K562 (cell line): ENCODE results near the gene PSMB11. TPM values are rescaled to one million over a fixed set of nuclear protein-coding genes. Genes with fewer than 3 reads are reported as not detected.

Experiments
- ARID2 ChIP-seq: fragments of 450-650 bp; IDR thresholded peaks from 2 replicates; pipeline ENCODE4 v1.6.1; 2017; ENCODE audit warnings: antibody characterized with exemption, mild to moderate bottlenecking
- CTCFL ChIP-seq: IDR thresholded peaks from 2 replicates; pipeline ENCODE4 v1.6.1; 2011; ENCODE audit warnings: borderline replicate concordance, low read depth, mild to moderate bottlenecking, moderate library complexity, low read length; ENCODE audit not compliant: insufficient read depth, poor library complexity, severe bottlenecking
- FOS ChIP-seq: IDR thresholded peaks from 3 replicates; pipeline ENCODE4 v1.6.1; 2011; ENCODE audit not compliant: insufficient read length; ENCODE audit errors: extremely low read depth
- HDAC1 ChIP-seq, 2 experiments: fragments of 450-650 bp; IDR thresholded peaks; 2 replicates each; pipeline ENCODE4 v1.6.1; 2016 to 2017; ENCODE audit warnings: inconsistent platforms in 1 of 2, mild to moderate bottlenecking in 1 of 2, moderate library complexity in 1 of 2
- ILF3 ChIP-seq: fragments of 450-650 bp; IDR thresholded peaks from 2 replicates; pipeline ENCODE4 v1.6.1; 2018; ENCODE audit warnings: antibody characterized with exemption, mild to moderate bottlenecking, moderate library complexity, borderline replicate concordance
- KAT8 ChIP-seq: fragments of 450-650 bp; IDR thresholded peaks from 2 replicates; pipeline ENCODE4 v1.6.1; 2016; ENCODE audit warnings: low read depth, mild to moderate bottlenecking
- KDM2B ChIP-seq: fragments of 250-450 bp; sonication (Bioruptor Pico); IDR thresholded peaks from 2 replicates; pipeline ENCODE4 v1.8.0; 2021; ENCODE audit warnings: mild to moderate bottlenecking, moderate library complexity
- NFXL1 ChIP-seq: fragments of 450-650 bp; formaldehyde crosslinking; IDR thresholded peaks from 2 replicates; pipeline ENCODE4 v1.4.0; 2021; ENCODE audit warnings: mild to moderate bottlenecking
- POLR2B ChIP-seq: fragments of 450-650 bp; IDR thresholded peaks from 2 replicates; pipeline ENCODE4 v1.6.1; 2018; ENCODE audit warnings: low read depth; ENCODE audit not compliant: partially characterized antibody
- POLR3G ChIP-seq: IDR thresholded peaks from 2 replicates; pipeline ENCODE4 v1.6.1; 2011; ENCODE audit not compliant: insufficient read length, insufficient replicate concordance; ENCODE audit errors: extremely low read depth
- PTTG1 ChIP-seq: fragments of 450-650 bp; IDR thresholded peaks from 2 replicates; pipeline ENCODE4 v1.6.1; 2016; ENCODE audit warnings: low read depth, mild to moderate bottlenecking, missing genetic modification characterization, missing compliant biosample characterization
- RBM15 ChIP-seq: fragments of 200-400 bp; formaldehyde crosslinking; IDR thresholded peaks from 2 replicates; pipeline ENCODE4 v1.6.1; 2018; ENCODE audit warnings: mild to moderate bottlenecking, low read length, moderate library complexity; ENCODE audit not compliant: insufficient read depth
- RUNX1 ChIP-seq: sonication (generic); IDR thresholded peaks from 2 replicates; pipeline ENCODE4 v1.6.1; 2016; ENCODE audit warnings: antibody characterized with exemption, low read depth
- SMARCA5 ChIP-seq: fragments of 450-650 bp; IDR thresholded peaks from 2 replicates; pipeline ENCODE4 v1.6.1; 2016
- SOX6 ChIP-seq: fragments of 450-650 bp; IDR thresholded peaks from 2 replicates; pipeline ENCODE4 v1.6.1; 2014; ENCODE audit warnings: mild to moderate bottlenecking
- SRSF7 ChIP-seq: fragments of 200-400 bp; formaldehyde crosslinking; optimal IDR thresholded peaks from 2 replicates; pipeline ENCODE3; 2017; ENCODE audit warnings: mild to moderate bottlenecking, low read depth, low read length
- U2AF1 ChIP-seq: fragments of 200-400 bp; formaldehyde crosslinking; optimal IDR thresholded peaks from 2 replicates; pipeline ENCODE3; 2017; ENCODE audit warnings: mild to moderate bottlenecking, low read depth, low read length, moderate library complexity
- ZBTB1 ChIP-seq: sonication (generic); formaldehyde crosslinking; IDR thresholded peaks from 2 replicates; pipeline ENCODE4 v1.8.1; 2023; ENCODE audit warnings: missing genetic modification reagents, low read depth, mild to moderate bottlenecking, borderline replicate concordance
- ZNF384 ChIP-seq: IDR thresholded peaks from 2 replicates; pipeline ENCODE4 v1.6.1; 2012; ENCODE audit warnings: low read depth, low read length, improper control_type of control experiment
- ZNF592 ChIP-seq: fragments of 450-650 bp; IDR thresholded peaks from 2 replicates; pipeline ENCODE4 v1.6.1; 2017; ENCODE audit warnings: antibody characterized with exemption, mild to moderate bottlenecking
- ZNF785 ChIP-seq: fragments of 250-450 bp; sonication (Bioruptor Pico); IDR thresholded peaks from 2 replicates; pipeline ENCODE4 v1.4.0; 2020; ENCODE audit warnings: mild to moderate bottlenecking
- polyA plus RNA-seq, 8 experiments: library from polyadenylated mRNA; depleted of rRNA in 4 of 8; stranded (reverse) in 5 of 8; unstranded in 3 of 8; fragments of >200 nt; fragmentation: Nextera tagmentation in 2 of 8; fragmentation: Illumina TruSeq in 1 of 8; extraction: Ambion mirVana in 2 of 8; extraction: Trizol in 1 of 8; gene quantifications; 2 replicates each; pipeline versions ENCODE4 v1.2.1 to v1.2.3, GENCODE V29; 2011 to 2014; ENCODE audit warnings: inconsistent platforms in 1 of 8, missing spikeins in 1 of 8
- total RNA-seq, 7 experiments: library from RNA; depleted of rRNA in 6 of 7; stranded (reverse); fragments of >200 nt in 6 of 7; fragmentation: Illumina TruSeq in 2 of 7; extraction: Trizol in 2 of 7; gene quantifications; 2 replicates each; pipeline versions ENCODE4 v1.2.1 to v1.2.3, GENCODE V29; 2011 to 2021; ENCODE audit warnings: low replicate concordance in 1 of 7
- TF ChIP-seq, protein P1 (sequence below): fragments of 250-450 bp; sonication (Bioruptor Pico); IDR thresholded peaks from 2 replicates; pipeline ENCODE4 v1.4.0; 2020; ENCODE audit warnings: mild to moderate bottlenecking, moderate library complexity, borderline replicate concordance

PSMB11 gene
- total and polyA plus RNA-seq, 9 of the 15 experiments (the other 6 are each of a cell fraction or from before 2014, with no cell fraction given) = not detected

- no peak for TF ChIP-seq FOS
- no peak for TF ChIP-seq ILF3
- no peak for TF ChIP-seq POLR3G
- no peak for TF ChIP-seq ZBTB1 (CRISPR knock-in tag)
- TF ChIP-seq RBM15 = no peak
- TF ChIP-seq ZNF592 = peak; percentile 47; the same call in 1 of the 2 replicates
- TF ChIP-seq PTTG1 (tag) = no peak
- TF ChIP-seq NFXL1 (CRISPR knock-in tag) = no peak
- TF ChIP-seq SMARCA5 = no peak
- TF ChIP-seq, protein P1, sequence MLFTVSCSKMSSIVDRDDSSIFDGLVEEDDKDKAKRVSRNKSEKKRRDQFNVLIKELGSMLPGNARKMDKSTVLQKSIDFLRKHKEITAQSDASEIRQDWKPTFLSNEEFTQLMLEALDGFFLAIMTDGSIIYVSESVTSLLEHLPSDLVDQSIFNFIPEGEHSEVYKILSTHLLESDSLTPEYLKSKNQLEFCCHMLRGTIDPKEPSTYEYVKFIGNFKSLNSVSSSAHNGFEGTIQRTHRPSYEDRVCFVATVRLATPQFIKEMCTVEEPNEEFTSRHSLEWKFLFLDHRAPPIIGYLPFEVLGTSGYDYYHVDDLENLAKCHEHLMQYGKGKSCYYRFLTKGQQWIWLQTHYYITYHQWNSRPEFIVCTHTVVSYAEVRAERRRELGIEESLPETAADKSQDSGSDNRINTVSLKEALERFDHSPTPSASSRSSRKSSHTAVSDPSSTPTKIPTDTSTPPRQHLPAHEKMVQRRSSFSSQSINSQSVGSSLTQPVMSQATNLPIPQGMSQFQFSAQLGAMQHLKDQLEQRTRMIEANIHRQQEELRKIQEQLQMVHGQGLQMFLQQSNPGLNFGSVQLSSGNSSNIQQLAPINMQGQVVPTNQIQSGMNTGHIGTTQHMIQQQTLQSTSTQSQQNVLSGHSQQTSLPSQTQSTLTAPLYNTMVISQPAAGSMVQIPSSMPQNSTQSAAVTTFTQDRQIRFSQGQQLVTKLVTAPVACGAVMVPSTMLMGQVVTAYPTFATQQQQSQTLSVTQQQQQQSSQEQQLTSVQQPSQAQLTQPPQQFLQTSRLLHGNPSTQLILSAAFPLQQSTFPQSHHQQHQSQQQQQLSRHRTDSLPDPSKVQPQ = no peak
- peak in 1 of 2 experiments; percentile 39; a peak in 1 of 4 replicates for TF ChIP-seq HDAC1 (IDR thresholded peaks at IDR 0.05)
- TF ChIP-seq KDM2B (CRISPR knock-in tag) = no peak
- TF ChIP-seq SRSF7 = no peak
- no peak for TF ChIP-seq RUNX1
- TF ChIP-seq KAT8 = no peak
- peak; percentile 20 for TF ChIP-seq POLR2B
- TF ChIP-seq ARID2 = no peak
- no peak for TF ChIP-seq ZNF785 (CRISPR knock-in tag)
- TF ChIP-seq SOX6 = no peak
- no peak for TF ChIP-seq U2AF1
- no peak for TF ChIP-seq CTCFL
- TF ChIP-seq ZNF384 = no peak
Measured at GRCh38 chr14:23021434-23021833, 20.6 kb upstream of the PSMB11 start (continued).
